ENCODE results near the gene SPANXN2. TPM values are rescaled to one million over a fixed set of nuclear protein-coding genes. Genes with fewer than 3 reads are reported as not detected.
"Not testable (repeated sequence)": the region's sequence is repeated elsewhere in the genome, so short reads cannot be mapped to it uniquely, and the experiment has no call there.

The SPANXN2 gene
- total RNA-seq (2021; fragmentation: NEBNext Ultra II Directional; extraction: Animal tissue kit (Norgen Biotek cat#: 25700)) = not detected in 2 replicates
- not detected in 2 replicates for polyA plus RNA-seq (2011; rRNA removed)
- not detected for polyA plus RNA-seq (2011; cell fraction: cytosol; rRNA removed)
- not detected for polyA plus RNA-seq (2011; cell fraction: nucleus; rRNA removed)
- polyA plus RNA-seq (2012, experiment 1 of 2) = not detected in 4 replicates
- polyA plus RNA-seq (2012, experiment 2 of 2) = not detected
- not detected for polyA plus RNA-seq (2013, experiment 1 of 2)
- not detected for polyA plus RNA-seq (2013, experiment 2 of 2)
- not detected in 2 replicates for polyA minus RNA-seq (2011; rRNA and poly(A)+ RNA removed)
- polyA minus RNA-seq (2011; cell fraction: cytosol; rRNA and poly(A)+ RNA removed) = not detected
- not detected for polyA minus RNA-seq (2011; cell fraction: nucleus; rRNA and poly(A)+ RNA removed)
- long read RNA-seq, experiment 1 = 0 reads
- long read RNA-seq, experiment 2 = 0 reads

GRCh38 chrX:143720652-143721051, at the start of gene SPANXN2:
Gene SPANXN2 (minus strand): TSS chrX:143720752. CDS start chrX:143720668, 84 bp downstream.
- H4K8ac ChIP-seq (ENCODE audit: extremely low read depth, insufficient read depth, low read length); POLR2A ChIA-PET (ENCODE audit: partially characterized antibody); H3K23me2 ChIP-seq (ENCODE audit: low read depth, low read length); H2BK120ac ChIP-seq (replicated peaks; ENCODE audit: low read depth, low read length); H2BK15ac ChIP-seq (ENCODE audit: low read length); H3K79me1 ChIP-seq (ENCODE audit: low read depth, low read length); H3K18ac ChIP-seq (ENCODE audit: extremely low read depth, low read length); H3K27ac ChIP-seq (ENCODE audit: low read depth, low read length); H3K56ac ChIP-seq (replicated peaks; ENCODE audit: insufficient read length, low read depth, low read length); H3K4me1 ChIP-seq (replicated peaks in 1 of 4; ENCODE audit: control insufficient read depth in 3 of 4, insufficient read depth in 4 of 4, low read length in 3 of 4); H3K27me3 ChIP-seq (replicated peaks in 1 of 4; ENCODE audit: control insufficient read depth in 3 of 4, extremely low read depth in 1 of 4, insufficient read depth in 3 of 4, low read length in 3 of 4); CTCF ChIA-PET (ENCODE audit: partially characterized antibody); H3K36me3 ChIP-seq (ENCODE audit: control insufficient read depth in 2 of 4, insufficient read depth in 4 of 4, low read length in 3 of 4); DNase-seq (ENCODE audit: low read depth in 1 of 2, low spot score in 2 of 2); H2AK5ac ChIP-seq (ENCODE audit: low read depth, low read length); FAIRE-seq; H2BK12ac ChIP-seq (ENCODE audit: low read depth, low read length); H2BK5ac ChIP-seq (ENCODE audit: low read depth, low read length); H3K23ac ChIP-seq (ENCODE audit: insufficient read length); H3K9ac ChIP-seq (replicated peaks in 1 of 4; ENCODE audit: extremely low read depth in 1 of 4, low read depth in 3 of 4, low read length in 3 of 4); H3K9me3 ChIP-seq (ENCODE audit: insufficient read depth in 2 of 2, low read depth in 1 of 2, low read length in 1 of 2); H4K5ac ChIP-seq (ENCODE audit: insufficient read length, low read depth, low read length); H3K4ac ChIP-seq (replicated peaks; ENCODE audit: insufficient read length, low read depth, low read length); H3K4me2 ChIP-seq (ENCODE audit: insufficient read depth in 1 of 2, low read depth in 2 of 2, low read length in 2 of 2); H3K79me2 ChIP-seq (ENCODE audit: control insufficient read depth in 1 of 2, insufficient read depth in 2 of 2, low read length in 2 of 2); H3K4me3 ChIP-seq (ENCODE audit: extremely low read depth in 1 of 4, insufficient read depth in 2 of 4, low read depth in 3 of 4, low read length in 4 of 4); H3K14ac ChIP-seq (ENCODE audit: insufficient read length); H4K91ac ChIP-seq (replicated peaks; ENCODE audit: insufficient read length, low read length); H2AFZ ChIP-seq (ENCODE audit: low read length); H4K20me1 ChIP-seq (replicated peaks in 1 of 2; ENCODE audit: control insufficient read depth in 1 of 2, insufficient read depth in 2 of 2, low read length in 2 of 2); H2BK20ac ChIP-seq (ENCODE audit: low read length): not testable (repeated sequence)
- WGBS, 2 experiments (ENCODE audit: extremely low coverage in 1 of 2, insufficient coverage in 1 of 2, insufficient read length in 1 of 2, insufficient replicate concordance in 2 of 2, low coverage in 1 of 2, low lambda C conversion rate in 2 of 2, missing lambda C conversion rate in 1 of 2) = 80% methylated on average over 2 of the region's 2 CpGs; no CpG with 5 or more reads in 1 of the 2 experiments

Measured in H1 (cell line).